HT-29 (cell line): ENCODE data around the gene TTLL9. TPM values are rescaled to one million over a fixed set of nuclear protein-coding genes. Genes with fewer than 3 reads are reported as not detected.

ENCODE experiments used
- DNase-seq: peaks from one replicate; pipeline ENCODE4 v3.0.0-alpha.2; 2015; ENCODE audit warnings: low spot score
- total RNA-seq: library from RNA; depleted of rRNA; stranded (reverse); fragments of >200 nt; shearing (Covaris generic); gene quantifications from 2 replicates; pipeline ENCODE4 v1.2.3, GENCODE V29; 2014

Gene TTLL9
- total RNA-seq, 1 experiment from 2014 or later, result 0.05 TPM

GRCh38 chr20:31879143-31879987, 8.9 kb downstream of the TTLL9 start:
- peak; percentile 100 for DNase-seq

DNA sequence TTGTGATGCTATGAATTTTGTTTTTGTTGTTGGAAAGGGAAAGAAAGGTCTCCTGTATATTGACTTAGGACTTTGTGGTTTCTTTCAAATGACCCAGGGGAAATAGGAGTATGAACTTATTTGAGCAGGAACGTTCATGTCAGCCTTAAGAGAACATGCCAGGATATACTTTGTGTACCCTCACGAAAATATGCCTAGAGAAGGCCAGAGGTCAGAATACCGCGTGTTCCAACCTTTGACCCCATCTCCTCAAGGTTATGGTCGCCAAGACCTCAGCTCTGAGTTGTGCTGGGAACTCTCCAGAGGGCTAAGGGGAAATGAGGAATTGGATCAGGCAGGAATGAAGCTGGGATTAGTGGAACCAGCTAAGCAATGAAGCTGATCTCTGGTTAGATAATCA, 11.5 kb downstream of the TTLL9 start:
- no peak for DNase-seq

DNA sequence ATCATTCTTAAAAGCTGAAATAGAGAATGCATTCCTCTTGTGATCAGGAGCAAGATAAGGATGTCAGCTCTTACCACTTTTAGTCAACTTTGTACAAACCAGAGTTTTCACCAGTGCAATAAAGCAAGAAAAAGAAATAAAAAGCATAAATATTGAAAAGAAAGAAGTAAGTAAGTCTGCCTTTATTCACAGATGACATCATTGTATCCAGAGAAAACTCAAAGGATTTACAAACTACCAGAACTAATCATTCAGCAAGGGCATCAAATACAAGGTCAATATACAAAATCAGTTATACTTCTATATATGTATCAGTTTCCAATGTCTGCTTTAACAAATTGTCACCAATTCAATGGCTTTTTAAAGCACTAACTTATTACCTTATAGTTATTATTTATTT, 13.4 kb downstream of the TTLL9 start:
- no peak for DNase-seq

DNA sequence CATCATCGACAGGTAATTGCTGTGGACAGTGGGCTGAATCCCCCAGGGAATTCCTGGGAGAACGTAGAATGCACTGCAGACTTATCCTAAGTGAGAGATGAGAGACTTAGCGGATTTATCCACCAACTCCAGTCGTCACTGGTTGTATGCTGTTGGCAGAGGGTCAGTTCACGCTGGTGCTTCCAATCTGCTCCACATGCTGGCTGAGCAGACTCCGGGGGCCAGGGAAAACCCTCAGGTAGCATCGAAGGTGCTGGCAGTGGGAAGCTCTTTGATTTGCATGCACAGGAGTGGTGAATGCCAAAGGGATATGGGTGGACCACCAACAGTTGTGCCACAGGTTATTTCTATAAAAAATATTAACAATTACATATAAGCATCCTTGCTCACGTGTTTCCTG, 20.2 kb downstream of the TTLL9 start:
- DNase-seq, result no peak

DNA sequence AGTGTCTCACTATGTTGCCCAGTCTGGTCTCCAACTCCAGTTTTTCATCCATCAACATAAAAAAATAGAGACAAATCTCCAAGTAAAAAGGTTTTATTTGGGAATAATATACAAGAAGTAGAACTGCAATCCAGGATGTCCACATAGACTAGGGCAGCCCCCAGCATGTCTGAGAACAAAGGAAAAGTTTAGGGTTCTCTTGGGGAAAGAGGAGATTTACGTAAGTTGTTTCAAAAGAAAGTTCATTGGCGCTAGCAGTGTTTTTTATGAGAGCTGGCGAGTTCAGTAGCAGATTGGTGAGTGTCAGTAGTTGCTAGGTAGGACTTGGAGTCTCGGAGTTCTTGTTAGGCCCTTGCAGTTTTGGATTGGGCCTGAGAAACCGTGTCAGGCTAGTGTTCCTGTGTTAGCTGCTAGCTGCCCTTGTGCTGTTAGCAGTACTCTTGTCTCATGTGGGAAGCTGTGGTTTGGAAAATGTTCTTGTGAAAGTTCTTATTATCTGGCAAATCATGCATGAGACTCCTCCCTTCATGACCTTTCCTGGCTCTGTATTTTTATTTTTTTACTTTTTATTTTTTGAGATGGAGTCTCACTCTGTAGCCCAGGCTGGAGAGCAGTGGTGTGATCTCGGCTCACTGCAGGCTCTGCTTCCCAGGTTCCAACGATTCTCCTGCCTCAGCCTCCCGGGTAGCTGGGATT, 24.7 kb downstream of the TTLL9 start:
- peak; percentile 67 for DNase-seq

GRCh38 chr20:31896049-31896448, 25.6 kb downstream of the TTLL9 start:
- no peak for DNase-seq

- no peak for DNase-seq
Measured at GRCh38 chr20:31897541-31897940, 27.1 kb downstream of the TTLL9 start.

DNA sequence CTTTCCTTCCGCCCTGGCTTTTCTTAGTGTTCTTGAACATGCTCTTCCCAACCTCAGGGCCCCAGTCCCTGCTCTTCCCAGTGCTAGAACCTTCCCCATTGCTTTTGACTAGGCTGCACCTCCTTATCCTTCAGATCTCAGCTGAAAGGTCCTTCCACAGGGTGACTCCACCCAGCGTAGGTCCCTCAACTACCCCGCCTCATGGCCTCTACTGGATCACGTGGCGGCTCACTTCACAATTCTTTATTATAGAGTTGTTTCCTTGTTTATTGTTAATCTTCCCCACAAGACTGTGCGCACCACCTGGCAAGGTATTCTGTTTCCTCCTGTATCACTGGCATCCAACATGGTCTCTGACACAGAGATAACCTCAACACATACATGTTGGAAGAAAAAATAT, 31.2 kb downstream of the TTLL9 start:
- no peak for DNase-seq

GRCh38 chr20:31903627-31904386, 33.4 kb downstream of the TTLL9 start:
- DNase-seq, result no peak

GRCh38 chr20:31906001-31906400, 35.6 kb downstream of the TTLL9 start:
- DNase-seq, result no peak

DNA sequence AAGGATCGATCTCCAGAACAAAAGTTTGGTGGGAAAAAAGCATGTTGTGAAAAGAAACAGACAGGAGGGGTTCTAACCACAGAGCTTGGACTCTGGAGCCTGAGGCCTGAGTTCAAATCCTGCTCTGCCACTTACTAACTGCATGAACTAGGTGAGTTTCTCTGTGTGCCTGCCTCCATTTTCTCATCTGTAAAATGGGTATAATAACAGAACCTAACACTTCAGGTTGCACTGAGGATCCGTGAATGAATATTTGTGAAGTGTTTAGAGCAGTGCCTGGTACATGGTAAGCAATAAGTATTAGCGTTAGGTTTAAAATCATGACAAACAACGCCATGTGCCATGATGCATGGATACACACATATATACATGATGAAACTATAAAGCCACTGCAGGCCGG, 36.6 kb downstream of the TTLL9 start:
- DNase-seq, result no peak

DNA sequence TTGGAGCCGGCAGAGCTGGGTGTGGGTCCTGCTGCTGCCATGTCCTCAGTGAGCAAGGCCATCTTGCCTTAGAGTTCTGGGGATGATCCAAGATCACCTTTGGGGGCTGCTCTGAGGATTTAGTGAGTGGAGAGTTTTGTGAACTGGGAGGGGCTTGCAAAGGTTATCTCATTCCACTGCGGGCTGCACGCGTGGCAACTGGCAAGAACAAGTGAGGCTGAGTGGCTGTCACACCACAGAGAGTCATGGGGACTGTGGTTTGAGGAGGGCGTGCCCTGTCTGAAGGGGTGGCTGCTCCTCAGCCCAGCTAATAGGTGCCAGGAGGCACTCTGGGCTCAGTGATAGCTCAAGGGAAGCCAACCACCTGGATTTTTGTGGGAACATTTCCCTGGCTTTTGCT, 37.6 kb downstream of the TTLL9 start:
- no peak for DNase-seq

DNA sequence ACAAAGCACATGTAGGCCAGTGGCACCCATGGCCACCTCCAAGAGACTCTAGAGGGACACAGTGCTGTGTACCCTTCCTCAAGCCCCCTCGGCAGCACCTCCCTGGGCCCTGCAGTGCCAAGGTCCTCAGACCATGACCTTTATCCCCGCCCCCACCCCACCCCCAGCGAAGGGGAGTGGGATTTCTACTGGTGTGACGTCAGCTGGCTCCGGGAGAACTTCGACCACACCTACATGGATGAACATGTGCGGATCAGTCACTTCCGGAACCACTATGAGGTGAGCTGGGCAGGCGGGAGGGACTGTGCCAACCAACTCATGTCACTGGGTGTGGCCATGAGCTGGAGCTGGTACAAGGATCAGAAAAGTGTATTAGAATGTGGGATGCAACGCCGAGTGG, 38.0 kb downstream of the TTLL9 start:
- DNase-seq, result no peak

- no peak for DNase-seq
Measured at GRCh38 chr20:31909253-31910070, 39.0 kb downstream of the TTLL9 start.

- DNase-seq, result no peak
Measured at GRCh38 chr20:31910071-31910803, 39.8 kb downstream of the TTLL9 start.

GRCh38 chr20:31913431-31914157, 43.2 kb downstream of the TTLL9 start:
- no peak for DNase-seq

- no peak for DNase-seq
Measured at GRCh38 chr20:31914170-31914569, 43.7 kb downstream of the TTLL9 start.

- DNase-seq, result no peak
Measured at GRCh38 chr20:31915491-31916280, 45.3 kb downstream of the TTLL9 start.

- no peak for DNase-seq
Measured at GRCh38 chr20:31916708-31917107, 46.3 kb downstream of the TTLL9 start.
